ENCODE measurements around the gene AKAP13.
"Not testable (repeated sequence)": the region's sequence is repeated elsewhere in the genome, so short reads cannot be mapped to it uniquely, and the experiment has no call there.

The AKAP13 gene

GRCh38 chr15:85414037-85414436 lies 33.6 kb downstream of the AKAP13 start:
- no peak for DNase-seq

GRCh38 chr15:85414495-85414894 lies 34.1 kb downstream of the AKAP13 start:
- no peak for DNase-seq

- DNase-seq, result no peak
Observed at GRCh38 chr15:85414991-85415390, 34.6 kb downstream of the AKAP13 start.

- no peak for DNase-seq
Observed at GRCh38 chr15:85415783-85416182, 35.4 kb downstream of the AKAP13 start.

GRCh38 chr15:85417276-85417675 lies 36.9 kb downstream of the AKAP13 start:
- DNase-seq, result no peak

- no peak for DNase-seq
Observed at GRCh38 chr15:85419161-85419560, 38.8 kb downstream of the AKAP13 start.

GRCh38 chr15:85421116-85421925 lies 40.9 kb downstream of the AKAP13 start:
- no peak for DNase-seq

GRCh38 chr15:85422607-85423006 lies 42.2 kb downstream of the AKAP13 start:
- DNase-seq, result no peak

- no peak for DNase-seq
Observed at GRCh38 chr15:85423256-85423655, 42.9 kb downstream of the AKAP13 start.

- DNase-seq, result no peak
Observed at GRCh38 chr15:85424154-85424553, 43.8 kb downstream of the AKAP13 start.

GRCh38 chr15:85426481-85426880 lies 46.1 kb downstream of the AKAP13 start:
- DNase-seq, result no peak

- DNase-seq, result no peak
Observed at GRCh38 chr15:85427286-85428028, 47.1 kb downstream of the AKAP13 start.

GRCh38 chr15:85429522-85429921 lies 49.1 kb downstream of the AKAP13 start:
- DNase-seq, result no peak

- DNase-seq, result peak; percentile 49
Observed at GRCh38 chr15:85430406-85431204, 50.2 kb downstream of the AKAP13 start.

- no peak for DNase-seq
Observed at GRCh38 chr15:85439996-85440395, 59.6 kb downstream of the AKAP13 start.

- no peak for DNase-seq
Observed at GRCh38 chr15:85440451-85440850, 60.0 kb downstream of the AKAP13 start.

GRCh38 chr15:85441854-85442253 lies 61.5 kb downstream of the AKAP13 start:
- DNase-seq, result not testable (repeated sequence)

GRCh38 chr15:85443046-85443445 lies 62.6 kb downstream of the AKAP13 start:
- no peak for DNase-seq

- DNase-seq, result no peak
Observed at GRCh38 chr15:85443593-85444087, 63.2 kb downstream of the AKAP13 start.

GRCh38 chr15:85444122-85444745 lies 63.8 kb downstream of the AKAP13 start:
- no peak for DNase-seq

GRCh38 chr15:85445361-85445760 lies 65.0 kb downstream of the AKAP13 start:
- DNase-seq, result no peak

GRCh38 chr15:85451099-85451700 lies 70.8 kb downstream of the AKAP13 start:
- DNase-seq, result no peak

Measured in activated CD4-positive, alpha-beta T cell treated with anti-CD3 and anti-CD28 coated beads for 48 hours (primary cell).